RCC 7860 (cell line): ENCODE results near the gene TRIM10.
"Not testable (repeated sequence)": the region's sequence is repeated elsewhere in the genome, so short reads cannot be mapped to it uniquely, and the experiment has no call there.

Source experiments
- DNase-seq: peaks from one replicate; pipeline ENCODE4 v3.0.0-alpha.2; 2015; ENCODE audit warnings: low spot score
- FAIRE-seq: peaks from 2 replicates; lab custom pipeline; 2012; peaks lifted over from hg19 to GRCh38; lab: Jason Lieb, UNC

The TRIM10 gene

GRCh38 chr6:30130887-30131862 lies 29.8 kb downstream of the TRIM10 start:
- DNase-seq (peak; percentile 67), FAIRE-seq (peak; percentile 20)

- DNase-seq (no peak), FAIRE-seq (no peak)
These were observed 30.8 kb downstream of the TRIM10 start for GRCh38 chr6:30130179-30130679.

- DNase-seq: no peak
- no peak for FAIRE-seq
These were observed 31.5 kb downstream of the TRIM10 start for GRCh38 chr6:30129265-30130178.

- FAIRE-seq: no peak
- DNase-seq: no peak
These were observed 33.5 kb downstream of the TRIM10 start for GRCh38 chr6:30127238-30128093.

GRCh38 chr6:30122515-30122914 lies 38.5 kb downstream of the TRIM10 start:
- no peak for FAIRE-seq
- no peak for DNase-seq

- FAIRE-seq (no peak), DNase-seq (no peak)
These were observed 39.3 kb downstream of the TRIM10 start for GRCh38 chr6:30121446-30122366.

- FAIRE-seq, DNase-seq: not testable (repeated sequence)
These were observed 42.3 kb downstream of the TRIM10 start for GRCh38 chr6:30118691-30119090.

- DNase-seq: no peak
- no peak for FAIRE-seq
These were observed 44.3 kb downstream of the TRIM10 start for GRCh38 chr6:30116724-30117123.

GRCh38 chr6:30113841-30114240 lies 47.2 kb downstream of the TRIM10 start:
- FAIRE-seq (no peak), DNase-seq (no peak)

GRCh38 chr6:30113003-30113759 lies 47.8 kb downstream of the TRIM10 start, which contains the start of gene TRIM31:
TRIM31 (minus strand) TSS chr6:30113090; CDS start chr6:30112805, 285 bp downstream.
- peak; percentile 21 for DNase-seq
- no peak for FAIRE-seq

GRCh38 chr6:30112402-30112994 lies 48.5 kb downstream of the TRIM10 start:
- DNase-seq (no peak), FAIRE-seq (no peak)

- FAIRE-seq (no peak), DNase-seq (no peak)
These were observed 49.6 kb downstream of the TRIM10 start for GRCh38 chr6:30111266-30111856.

- FAIRE-seq (no peak), DNase-seq (no peak)
These were observed 56.4 kb downstream of the TRIM10 start for GRCh38 chr6:30104661-30105060.

GRCh38 chr6:30103872-30104179 lies 57.2 kb downstream of the TRIM10 start:
- no peak for DNase-seq
- no peak for FAIRE-seq

GRCh38 chr6:30102970-30103871 lies 57.8 kb downstream of the TRIM10 start:
- no peak for FAIRE-seq
- peak; percentile 64 for DNase-seq

- FAIRE-seq: no peak
- DNase-seq: no peak
These were observed 58.5 kb downstream of the TRIM10 start for GRCh38 chr6:30102414-30102969.
